ENCODE results near the gene ZNRF4. TPM values are rescaled to one million over a fixed set of nuclear protein-coding genes. Genes with fewer than 3 reads are reported as not detected.

ZNRF4 gene
- total RNA-seq, 1 experiment from 2014 or later = not detected

DNA sequence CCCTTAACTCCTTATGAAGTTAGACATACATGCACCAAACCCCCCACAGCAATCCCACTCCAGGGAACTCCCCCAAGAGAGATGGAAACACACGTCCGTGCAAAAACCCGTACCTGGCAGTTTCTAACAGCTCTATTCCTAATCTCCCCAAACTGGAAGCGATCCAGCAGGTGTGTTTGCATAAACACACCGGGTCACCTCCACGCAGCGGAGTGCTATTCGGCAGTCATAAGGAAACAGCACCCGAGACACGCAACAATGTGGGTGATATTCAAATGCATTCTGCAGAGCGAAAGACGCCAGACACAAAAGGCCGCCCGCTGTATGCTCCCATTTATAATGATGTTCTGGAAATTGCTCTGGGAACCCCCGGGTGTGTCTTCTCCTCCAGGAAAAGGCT, 6.8 kb upstream of the ZNRF4 start:
- DNase-seq (ENCODE audit: low spot score) (no peak), ATAC-seq (no peak)
- peaks cover 18% of the 10 kb centered on the region for H3K27me3 Mint-ChIP-seq (ENCODE audit: low read depth)
- no peak for TF ChIP-seq TEAD4 (CRISPR knock-in tag; IDR thresholded peaks at IDR 0.05)
- TF ChIP-seq, protein P1, sequence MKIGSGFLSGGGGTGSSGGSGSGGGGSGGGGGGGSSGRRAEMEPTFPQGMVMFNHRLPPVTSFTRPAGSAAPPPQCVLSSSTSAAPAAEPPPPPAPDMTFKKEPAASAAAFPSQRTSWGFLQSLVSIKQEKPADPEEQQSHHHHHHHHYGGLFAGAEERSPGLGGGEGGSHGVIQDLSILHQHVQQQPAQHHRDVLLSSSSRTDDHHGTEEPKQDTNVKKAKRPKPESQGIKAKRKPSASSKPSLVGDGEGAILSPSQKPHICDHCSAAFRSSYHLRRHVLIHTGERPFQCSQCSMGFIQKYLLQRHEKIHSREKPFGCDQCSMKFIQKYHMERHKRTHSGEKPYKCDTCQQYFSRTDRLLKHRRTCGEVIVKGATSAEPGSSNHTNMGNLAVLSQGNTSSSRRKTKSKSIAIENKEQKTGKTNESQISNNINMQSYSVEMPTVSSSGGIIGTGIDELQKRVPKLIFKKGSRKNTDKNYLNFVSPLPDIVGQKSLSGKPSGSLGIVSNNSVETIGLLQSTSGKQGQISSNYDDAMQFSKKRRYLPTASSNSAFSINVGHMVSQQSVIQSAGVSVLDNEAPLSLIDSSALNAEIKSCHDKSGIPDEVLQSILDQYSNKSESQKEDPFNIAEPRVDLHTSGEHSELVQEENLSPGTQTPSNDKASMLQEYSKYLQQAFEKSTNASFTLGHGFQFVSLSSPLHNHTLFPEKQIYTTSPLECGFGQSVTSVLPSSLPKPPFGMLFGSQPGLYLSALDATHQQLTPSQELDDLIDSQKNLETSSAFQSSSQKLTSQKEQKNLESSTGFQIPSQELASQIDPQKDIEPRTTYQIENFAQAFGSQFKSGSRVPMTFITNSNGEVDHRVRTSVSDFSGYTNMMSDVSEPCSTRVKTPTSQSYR (CRISPR knock-in tag; IDR thresholded peaks at IDR 0.05) = no peak
- TF ChIP-seq, protein P2, sequence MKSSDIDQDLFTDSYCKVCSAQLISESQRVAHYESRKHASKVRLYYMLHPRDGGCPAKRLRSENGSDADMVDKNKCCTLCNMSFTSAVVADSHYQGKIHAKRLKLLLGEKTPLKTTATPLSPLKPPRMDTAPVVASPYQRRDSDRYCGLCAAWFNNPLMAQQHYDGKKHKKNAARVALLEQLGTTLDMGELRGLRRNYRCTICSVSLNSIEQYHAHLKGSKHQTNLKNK (CRISPR knock-in tag; IDR thresholded peaks at IDR 0.05) = no peak
- no peak for TF ChIP-seq FOXK1 (CRISPR knock-in tag; IDR thresholded peaks at IDR 0.05)
- TF ChIP-seq, protein P3, sequence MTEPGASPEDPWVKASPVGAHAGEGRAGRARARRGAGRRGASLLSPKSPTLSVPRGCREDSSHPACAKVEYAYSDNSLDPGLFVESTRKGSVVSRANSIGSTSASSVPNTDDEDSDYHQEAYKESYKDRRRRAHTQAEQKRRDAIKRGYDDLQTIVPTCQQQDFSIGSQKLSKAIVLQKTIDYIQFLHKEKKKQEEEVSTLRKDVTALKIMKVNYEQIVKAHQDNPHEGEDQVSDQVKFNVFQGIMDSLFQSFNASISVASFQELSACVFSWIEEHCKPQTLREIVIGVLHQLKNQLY (CRISPR knock-in tag; IDR thresholded peaks at IDR 0.05) = no peak
- TF ChIP-seq, protein P4, sequence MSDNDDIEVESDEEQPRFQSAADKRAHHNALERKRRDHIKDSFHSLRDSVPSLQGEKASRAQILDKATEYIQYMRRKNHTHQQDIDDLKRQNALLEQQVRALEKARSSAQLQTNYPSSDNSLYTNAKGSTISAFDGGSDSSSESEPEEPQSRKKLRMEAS (CRISPR knock-in tag; IDR thresholded peaks at IDR 0.05) = no peak
- no peak for TF ChIP-seq RELA (CRISPR knock-in tag; IDR thresholded peaks at IDR 0.05; ENCODE audit: borderline replicate concordance)
- TF ChIP-seq, protein P5, sequence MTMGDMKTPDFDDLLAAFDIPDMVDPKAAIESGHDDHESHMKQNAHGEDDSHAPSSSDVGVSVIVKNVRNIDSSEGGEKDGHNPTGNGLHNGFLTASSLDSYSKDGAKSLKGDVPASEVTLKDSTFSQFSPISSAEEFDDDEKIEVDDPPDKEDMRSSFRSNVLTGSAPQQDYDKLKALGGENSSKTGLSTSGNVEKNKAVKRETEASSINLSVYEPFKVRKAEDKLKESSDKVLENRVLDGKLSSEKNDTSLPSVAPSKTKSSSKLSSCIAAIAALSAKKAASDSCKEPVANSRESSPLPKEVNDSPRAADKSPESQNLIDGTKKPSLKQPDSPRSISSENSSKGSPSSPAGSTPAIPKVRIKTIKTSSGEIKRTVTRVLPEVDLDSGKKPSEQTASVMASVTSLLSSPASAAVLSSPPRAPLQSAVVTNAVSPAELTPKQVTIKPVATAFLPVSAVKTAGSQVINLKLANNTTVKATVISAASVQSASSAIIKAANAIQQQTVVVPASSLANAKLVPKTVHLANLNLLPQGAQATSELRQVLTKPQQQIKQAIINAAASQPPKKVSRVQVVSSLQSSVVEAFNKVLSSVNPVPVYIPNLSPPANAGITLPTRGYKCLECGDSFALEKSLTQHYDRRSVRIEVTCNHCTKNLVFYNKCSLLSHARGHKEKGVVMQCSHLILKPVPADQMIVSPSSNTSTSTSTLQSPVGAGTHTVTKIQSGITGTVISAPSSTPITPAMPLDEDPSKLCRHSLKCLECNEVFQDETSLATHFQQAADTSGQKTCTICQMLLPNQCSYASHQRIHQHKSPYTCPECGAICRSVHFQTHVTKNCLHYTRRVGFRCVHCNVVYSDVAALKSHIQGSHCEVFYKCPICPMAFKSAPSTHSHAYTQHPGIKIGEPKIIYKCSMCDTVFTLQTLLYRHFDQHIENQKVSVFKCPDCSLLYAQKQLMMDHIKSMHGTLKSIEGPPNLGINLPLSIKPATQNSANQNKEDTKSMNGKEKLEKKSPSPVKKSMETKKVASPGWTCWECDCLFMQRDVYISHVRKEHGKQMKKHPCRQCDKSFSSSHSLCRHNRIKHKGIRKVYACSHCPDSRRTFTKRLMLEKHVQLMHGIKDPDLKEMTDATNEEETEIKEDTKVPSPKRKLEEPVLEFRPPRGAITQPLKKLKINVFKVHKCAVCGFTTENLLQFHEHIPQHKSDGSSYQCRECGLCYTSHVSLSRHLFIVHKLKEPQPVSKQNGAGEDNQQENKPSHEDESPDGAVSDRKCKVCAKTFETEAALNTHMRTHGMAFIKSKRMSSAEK (CRISPR knock-in tag; IDR thresholded peaks at IDR 0.05; ENCODE audit: borderline replicate concordance) = no peak
- TF ChIP-seq, protein P6, sequence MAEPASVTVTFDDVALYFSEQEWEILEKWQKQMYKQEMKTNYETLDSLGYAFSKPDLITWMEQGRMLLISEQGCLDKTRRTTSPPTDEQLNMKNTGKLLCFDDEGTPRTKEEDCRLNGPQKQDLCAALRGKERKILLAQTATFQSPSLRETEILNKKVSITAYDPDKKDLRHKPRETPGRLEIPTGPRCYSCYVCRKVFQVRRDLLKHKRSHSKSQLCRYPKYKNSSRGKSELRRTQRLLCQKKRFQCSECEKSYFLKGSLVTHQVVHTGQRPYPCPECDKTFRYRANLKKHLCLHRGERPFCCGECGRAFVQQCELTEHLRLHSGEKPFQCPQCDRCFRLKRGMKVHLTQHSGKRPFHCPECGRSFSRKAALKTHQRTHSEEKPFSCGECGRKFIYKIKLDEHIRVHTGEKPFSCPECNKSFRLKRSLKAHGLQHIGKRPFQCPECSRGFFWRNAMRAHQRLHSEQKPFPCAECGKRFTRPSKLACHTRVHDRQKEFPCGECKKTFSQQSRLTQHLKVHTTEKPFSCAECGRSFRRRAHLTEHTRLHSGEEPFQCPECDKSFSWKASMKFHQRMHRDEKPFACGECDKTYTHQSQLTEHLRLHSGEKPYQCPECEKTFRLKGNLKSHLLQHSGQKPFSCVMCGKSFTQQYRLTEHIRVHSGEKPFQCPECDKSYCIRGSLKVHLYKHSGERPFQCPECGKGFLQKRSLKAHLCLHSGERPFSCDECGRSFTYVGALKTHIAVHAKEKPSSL (CRISPR knock-in tag; conservative IDR thresholded peaks at IDR 0.05) = no peak
- TF ChIP-seq KAT7 (CRISPR knock-in tag; IDR thresholded peaks at IDR 0.05; ENCODE audit: borderline replicate concordance) = no peak
- TF ChIP-seq NR3C1 (CRISPR knock-in tag; conservative IDR thresholded peaks at IDR 0.05; ENCODE audit: low read depth) = no peak
- TF ChIP-seq EMX1 (CRISPR knock-in tag; IDR thresholded peaks at IDR 0.05) = no peak
- no peak for TF ChIP-seq NR1H2 (CRISPR knock-in tag; IDR thresholded peaks at IDR 0.05)
- no peak for TF ChIP-seq ETV6 (CRISPR knock-in tag; IDR thresholded peaks at IDR 0.05)
- TF ChIP-seq NR2C2 (CRISPR knock-in tag; IDR thresholded peaks at IDR 0.05) = no peak
- no peaks in the 10 kb centered on the region for H3K36me3 Mint-ChIP-seq
- peaks cover 2% of the 10 kb centered on the region; the same call in 1 of the 2 replicates for H3K4me1 Mint-ChIP-seq
- no peak overlapping the region for H3K4me3 Mint-ChIP-seq
- ChIA-PET POLR2A (no interaction called here), CTCF (interaction anchor here (0.7 kb wide), 2 partner anchors 9 to 158 kb away, joined by 3 to 4 read pairs; no protein-coding TSS in a partner anchor)
- H3K27ac Mint-ChIP-seq = no peak overlapping the region
- peaks cover 5% of the 10 kb centered on the region for H3K9me3 Mint-ChIP-seq

All from WTC11 (cell line).